Subcutaneous adipose tissue (tissue), 4 donors: ENCODE data around the gene RBBP5. TPM values are rescaled to one million over a fixed set of nuclear protein-coding genes. Genes with fewer than 3 reads are reported as not detected.

Experiments used
- total RNA-seq, 4 donors: library from RNA; depleted of rRNA; stranded (reverse); fragments of >200 nt; gene quantifications; one replicate each; pipeline ENCODE4 v1.1.0, GENCODE V29; 2016
- TF ChIP-seq, protein P1 (sequence below): fragments of 450-650 bp; IDR thresholded peaks from one replicate; pipeline ENCODE4 v1.5.1; 2016; ENCODE audit warnings: low read depth, mild to moderate bottlenecking, control low read depth, antibody characterized with exemption, moderate library complexity

Gene RBBP5
- total RNA-seq, 4 donors from 2014 or later, result 13.8 to 25.5 (median 14.6) TPM

DNA sequence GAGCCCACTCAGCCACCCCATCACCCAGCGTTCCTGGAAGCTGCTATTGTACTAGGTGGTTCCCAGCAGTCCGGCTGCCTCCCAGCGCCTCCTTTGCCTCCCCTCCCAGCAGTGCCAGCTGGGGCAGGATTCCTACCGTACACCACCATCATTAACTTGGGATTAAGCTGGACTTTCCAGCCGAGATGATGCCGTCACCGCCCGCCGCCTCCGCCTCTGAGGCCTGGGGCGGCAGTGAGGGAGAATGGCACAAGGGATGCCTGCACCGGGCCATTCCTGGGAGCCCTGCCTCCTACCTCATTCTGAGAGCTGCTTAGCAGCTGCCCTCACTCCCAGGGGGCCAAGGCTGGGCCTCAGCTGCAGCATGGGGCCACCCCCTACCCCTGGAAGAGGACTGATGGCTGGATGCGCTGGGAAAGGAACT lies 65.6 kb downstream of the RBBP5 start:
- TF ChIP-seq, protein P1, sequence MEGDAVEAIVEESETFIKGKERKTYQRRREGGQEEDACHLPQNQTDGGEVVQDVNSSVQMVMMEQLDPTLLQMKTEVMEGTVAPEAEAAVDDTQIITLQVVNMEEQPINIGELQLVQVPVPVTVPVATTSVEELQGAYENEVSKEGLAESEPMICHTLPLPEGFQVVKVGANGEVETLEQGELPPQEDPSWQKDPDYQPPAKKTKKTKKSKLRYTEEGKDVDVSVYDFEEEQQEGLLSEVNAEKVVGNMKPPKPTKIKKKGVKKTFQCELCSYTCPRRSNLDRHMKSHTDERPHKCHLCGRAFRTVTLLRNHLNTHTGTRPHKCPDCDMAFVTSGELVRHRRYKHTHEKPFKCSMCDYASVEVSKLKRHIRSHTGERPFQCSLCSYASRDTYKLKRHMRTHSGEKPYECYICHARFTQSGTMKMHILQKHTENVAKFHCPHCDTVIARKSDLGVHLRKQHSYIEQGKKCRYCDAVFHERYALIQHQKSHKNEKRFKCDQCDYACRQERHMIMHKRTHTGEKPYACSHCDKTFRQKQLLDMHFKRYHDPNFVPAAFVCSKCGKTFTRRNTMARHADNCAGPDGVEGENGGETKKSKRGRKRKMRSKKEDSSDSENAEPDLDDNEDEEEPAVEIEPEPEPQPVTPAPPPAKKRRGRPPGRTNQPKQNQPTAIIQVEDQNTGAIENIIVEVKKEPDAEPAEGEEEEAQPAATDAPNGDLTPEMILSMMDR, result no peak

DNA sequence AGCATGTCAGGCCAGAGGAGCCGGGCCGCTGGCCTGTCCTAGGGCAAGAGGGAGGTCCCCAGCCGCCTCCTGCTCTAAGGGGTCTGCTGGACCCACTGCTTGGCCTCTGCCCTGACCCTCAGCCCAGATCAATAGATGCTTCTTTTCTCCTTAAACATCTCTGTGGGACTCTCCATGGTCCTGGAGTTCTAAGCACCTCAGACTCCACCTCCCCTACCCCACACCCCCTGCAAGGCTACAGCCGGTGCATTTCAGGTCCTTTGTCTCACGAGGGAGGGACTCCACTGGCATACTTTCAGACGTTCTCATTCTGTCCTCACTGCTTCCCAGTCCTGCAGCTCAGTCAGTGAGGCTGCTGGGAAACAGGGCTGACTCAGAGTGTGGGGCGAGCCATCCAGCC lies 67.8 kb downstream of the RBBP5 start:
- TF ChIP-seq, protein P1, result no peak

DNA sequence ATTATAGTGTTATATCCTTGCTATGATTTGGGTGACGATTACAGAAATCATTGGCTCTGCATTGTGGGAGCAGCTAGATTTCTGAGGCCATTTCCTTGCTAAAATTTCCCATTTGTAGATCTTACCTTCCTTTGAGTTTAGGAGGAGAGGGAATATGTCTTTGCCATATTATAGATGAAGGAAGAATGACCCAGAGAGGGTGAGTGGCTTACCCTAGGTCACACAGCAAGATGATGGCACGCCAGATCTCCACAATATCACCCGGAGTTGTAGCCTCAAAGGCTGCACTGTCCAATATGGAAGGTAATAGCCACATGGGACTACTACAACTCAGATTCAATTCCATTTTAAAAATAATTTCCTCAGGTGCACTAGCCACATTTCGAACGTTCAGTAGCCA lies 68.5 kb downstream of the RBBP5 start:
- TF ChIP-seq, protein P1, result no peak

DNA sequence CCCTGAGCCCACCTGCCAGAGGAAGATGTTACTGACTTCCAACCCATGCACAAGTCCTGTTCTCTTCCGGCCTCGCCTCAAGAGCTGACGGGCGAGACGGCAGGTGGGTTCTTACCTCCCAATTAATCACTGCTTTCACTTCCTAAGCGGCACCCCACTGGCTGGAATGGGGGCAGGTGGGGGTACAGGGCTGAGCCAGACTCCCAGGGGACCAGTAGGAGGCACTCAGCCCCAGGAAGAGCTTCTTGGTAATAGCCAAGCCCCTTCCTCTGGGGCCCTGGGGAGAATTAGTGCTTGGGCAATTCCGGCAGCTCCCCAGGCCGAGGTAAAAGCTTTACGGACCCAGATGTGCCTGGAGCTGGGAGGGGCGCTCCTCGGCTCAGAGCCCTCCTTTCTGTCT lies 69.1 kb downstream of the RBBP5 start:
- TF ChIP-seq, protein P1, result no peak

DNA sequence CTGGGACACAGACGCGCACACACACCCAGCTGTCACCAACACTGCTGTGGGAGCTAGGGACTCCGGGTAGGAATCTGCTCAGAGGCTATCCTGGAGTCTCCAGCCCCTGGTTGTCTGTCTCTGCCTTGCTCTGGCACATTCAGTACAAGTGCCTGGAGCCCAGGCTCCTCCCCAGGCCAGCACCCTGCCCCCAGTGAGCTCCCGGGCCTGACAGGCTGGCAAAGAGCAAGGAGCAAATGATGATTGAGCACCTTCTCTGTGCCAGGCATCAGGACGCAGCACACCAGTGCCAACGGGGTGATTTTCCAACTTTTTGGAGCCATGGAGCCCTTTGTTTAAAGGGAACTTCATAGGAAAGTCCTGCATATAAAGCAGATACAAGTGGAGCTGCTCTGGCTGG lies 72.3 kb downstream of the RBBP5 start:
- TF ChIP-seq, protein P1, result no peak

DNA sequence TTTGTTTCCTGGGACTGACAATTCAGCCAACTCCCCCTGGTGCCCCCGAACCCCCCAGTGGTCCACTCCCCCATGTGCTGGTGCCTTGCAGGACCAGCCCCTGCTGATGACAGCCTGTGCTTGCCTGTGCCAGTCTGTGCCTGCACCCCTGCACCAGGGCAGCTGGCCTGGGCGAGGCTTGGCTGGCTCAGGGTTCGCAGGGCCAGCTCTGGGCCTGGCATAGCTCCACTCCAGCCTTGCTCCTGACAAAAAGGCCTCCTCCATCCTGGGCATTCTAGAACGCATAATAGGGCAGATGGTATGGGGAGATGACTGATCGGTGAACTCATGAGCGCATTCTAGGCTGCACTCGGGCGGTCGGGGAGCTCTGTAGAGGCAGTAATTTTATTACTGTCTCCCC lies 73.4 kb downstream of the RBBP5 start:
- TF ChIP-seq, protein P1, result no peak

DNA sequence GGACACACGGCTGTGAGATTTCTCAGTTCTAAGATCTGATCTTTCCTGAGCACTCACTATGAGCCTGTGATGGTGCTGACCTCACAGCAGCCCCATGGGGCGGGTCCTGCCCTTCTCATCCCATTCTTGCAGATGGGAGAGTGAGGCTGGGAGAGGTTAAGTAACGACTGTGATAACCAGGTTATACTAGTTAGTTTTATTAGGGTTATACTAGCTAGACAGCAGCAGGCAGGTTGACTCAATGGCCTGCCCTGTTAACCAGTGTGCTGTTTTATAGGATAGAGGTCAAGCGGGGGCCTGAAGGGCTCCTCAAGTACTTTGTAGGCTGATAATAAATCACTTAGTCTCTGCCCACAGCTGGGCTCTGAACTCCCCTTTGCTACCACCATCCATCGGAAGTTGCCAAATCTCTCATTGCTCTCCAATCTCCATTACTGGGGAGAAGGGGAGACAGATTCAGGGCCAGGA lies 74.0 kb downstream of the RBBP5 start:
- TF ChIP-seq, protein P1, result no peak
